Hepatocyte (in vitro differentiated cells): ENCODE measurements around the gene CRTC2. TPM values are rescaled to one million over a fixed set of nuclear protein-coding genes. Genes with fewer than 3 reads are reported as not detected.

Source experiments
- DNase-seq: peaks from one replicate; pipeline ENCODE4 v3.0.0-alpha.2; 2016; ENCODE audit warnings: low spot score
- H2AFZ ChIP-seq: fragments of 200-600 bp; sonication (generic); 2 replicates; pipeline ENCODE4 v1.6.0; 2016; ENCODE audit warnings: antibody characterized with exemption, mild to moderate bottlenecking
- H3K27ac ChIP-seq: fragments of 200-600 bp; sonication (generic); 2 replicates; pipeline ENCODE4 v1.5.1; 2016; ENCODE audit warnings: mild to moderate bottlenecking
- H3K27me3 ChIP-seq: fragments of 200-600 bp; sonication (generic); 2 replicates; pipeline ENCODE4 v1.6.1; 2016
- H3K36me3 ChIP-seq: fragments of 200-600 bp; sonication (generic); replicated peaks from 2 replicates; pipeline ENCODE4 v1.5.1; 2016; ENCODE audit warnings: low read depth; ENCODE audit not compliant: insufficient read depth
- H3K4me1 ChIP-seq: fragments of 200-600 bp; sonication (generic); 2 replicates; pipeline ENCODE4 v1.5.1; 2016; ENCODE audit warnings: mild to moderate bottlenecking, moderate library complexity; ENCODE audit not compliant: insufficient read depth
- H3K4me2 ChIP-seq: fragments of 200-600 bp; sonication (generic); 2 replicates; pipeline ENCODE4 v1.6.0; 2016
- H3K4me3 ChIP-seq: fragments of 200-600 bp; sonication (generic); 2 replicates; pipeline ENCODE4 v1.5.1; 2016; ENCODE audit warnings: mild to moderate bottlenecking
- H3K79me2 ChIP-seq: fragments of 200-600 bp; sonication (generic); 2 replicates; pipeline ENCODE4 v1.6.0; 2017; ENCODE audit warnings: mild to moderate bottlenecking
- H3K9me2 ChIP-seq: fragments of 200-600 bp; sonication (generic); replicated peaks from 2 replicates; pipeline ENCODE4 v1.6.0; 2017; ENCODE audit warnings: mild to moderate bottlenecking; ENCODE audit not compliant: insufficient read depth
- H3K9me3 ChIP-seq: fragments of 200-600 bp; sonication (generic); 2 replicates; pipeline ENCODE4 v1.5.1; 2016; ENCODE audit warnings: low read depth, mild to moderate bottlenecking
- H4K20me1 ChIP-seq: fragments of 200-600 bp; sonication (generic); 2 replicates; pipeline ENCODE4 v1.6.0; 2016; ENCODE audit warnings: mild to moderate bottlenecking; ENCODE audit not compliant: insufficient read depth, poor library complexity, severe bottlenecking
- CTCF ChIP-seq: fragments of 200-600 bp; sonication (generic); IDR thresholded peaks from 2 replicates; pipeline ENCODE4 v1.5.1; 2016; ENCODE audit warnings: antibody characterized with exemption, mild to moderate bottlenecking; ENCODE audit not compliant: poor library complexity
- EZH2 ChIP-seq: fragments of 200-600 bp; sonication (generic); IDR thresholded peaks from 2 replicates; pipeline ENCODE4 v1.6.1; 2016; ENCODE audit warnings: antibody characterized with exemption, mild to moderate bottlenecking, borderline replicate concordance
- EZH2phosphoT487 ChIP-seq: fragments of 200-600 bp; sonication (generic); IDR thresholded peaks from one replicate; pipeline ENCODE4 v1.6.1; 2018; ENCODE audit warnings: antibody characterized with exemption, mild to moderate bottlenecking, low read depth, moderate library complexity; ENCODE audit not compliant: unreplicated experiment, severe bottlenecking
- whole genome bisulfite sequencing: methylation state at CpG from one replicate; pipeline ENCODE4 v1.1.6; 2016; ENCODE audit warnings: low lambda C conversion rate; ENCODE audit errors: missing lambda C conversion rate; 5-methylcytosine and 5-hydroxymethylcytosine counted together
- polyA plus RNA-seq: library from polyadenylated mRNA; unstranded; fragments of >200 nt; fragmentation: Nextera tagmentation; extraction: Ambion mirVana; gene quantifications from 2 replicates; pipeline ENCODE4 v1.2.1, GENCODE V29; 2016
- total RNA-seq: library from RNA; depleted of rRNA; stranded (reverse); fragments of >200 nt; gene quantifications from 2 replicates; pipeline ENCODE4 v1.2.3, GENCODE V29; 2014

Gene CRTC2
- total and polyA plus RNA-seq, 2 experiments from 2014 or later, result 10.5 to 28.0 TPM

GRCh38 chr1:153941826-153942725 lies 16.3 kb downstream of the CRTC2 start:
- H3K9me3 ChIP-seq, result no peaks in the 10 kb centered on the region
- H3K27me3 ChIP-seq, result no peaks in the 10 kb centered on the region
- 98% methylated on average over 33 of the region's 34 CpGs for WGBS
- peaks cover 7% of the 10 kb centered on the region for H3K4me1 ChIP-seq
- H3K27ac ChIP-seq, result no peak overlapping the region
- TF ChIP-seq EZH2phosphoT487 (no peak), CTCF (no peak), EZH2 (no peak)
- H3K4me2 ChIP-seq, result no peak overlapping the region
- H3K36me3 ChIP-seq, result no peaks in the 10 kb centered on the region
- peaks cover 3% of the 10 kb centered on the region for H4K20me1 ChIP-seq
- no peak overlapping the region for H2AFZ ChIP-seq
- H3K79me2 ChIP-seq, result peaks cover 27% of the 10 kb centered on the region
- H3K9me2 ChIP-seq, result no peaks in the 10 kb centered on the region
- no peak overlapping the region for H3K4me3 ChIP-seq
- DNase-seq, result no peak

GRCh38 chr1:153940756-153941155 lies 17.7 kb downstream of the CRTC2 start:
- no peak for DNase-seq
- Histone ChIP-seq H4K20me1 (peaks cover 3% of the 10 kb centered on the region), H3K9me2 (no peaks in the 10 kb centered on the region), H3K4me1 (peaks cover 7% of the 10 kb centered on the region), H3K27ac (no peak overlapping the region), H3K36me3 (no peaks in the 10 kb centered on the region), H3K79me2 (peaks cover 26% of the 10 kb centered on the region), H3K4me2 (no peak overlapping the region), H3K4me3 (no peak overlapping the region), H3K27me3 (no peaks in the 10 kb centered on the region), H3K9me3 (no peaks in the 10 kb centered on the region), H2AFZ (no peak overlapping the region)
- TF ChIP-seq CTCF, result no peak
- WGBS, result 97% methylated on average over 8 of the region's 8 CpGs

GRCh38 chr1:153939476-153939875 lies 18.9 kb downstream of the CRTC2 start:
- H3K79me2 ChIP-seq, result peaks cover 13% of the 10 kb centered on the region
- no peak overlapping the region for H3K27ac ChIP-seq
- TF ChIP-seq EZH2, result no peak
- no peak for TF ChIP-seq CTCF
- TF ChIP-seq EZH2phosphoT487, result no peak
- H3K9me2 ChIP-seq, result no peaks in the 10 kb centered on the region
- DNase-seq, result no peak
- no peaks in the 10 kb centered on the region for H3K36me3 ChIP-seq
- no peaks in the 10 kb centered on the region for H4K20me1 ChIP-seq
- H2AFZ ChIP-seq, result no peak overlapping the region
- H3K4me2 ChIP-seq, result no peak overlapping the region
- H3K27me3 ChIP-seq, result no peaks in the 10 kb centered on the region
- WGBS, result 97% methylated on average over 11 of the region's 12 CpGs
- H3K4me1 ChIP-seq, result no peaks in the 10 kb centered on the region
- H3K9me3 ChIP-seq, result no peaks in the 10 kb centered on the region
- H3K4me3 ChIP-seq, result no peak overlapping the region
